Gastroesophageal sphincter (tissue), 4 donors: ENCODE data around the gene KLHL3. TPM values are rescaled to one million over a fixed set of nuclear protein-coding genes. Genes with fewer than 3 reads are reported as not detected.
A peak's percentile ranks its signal among the peaks of the same experiment; 100 is the strongest.

Experiments used
- ATAC-seq: fragments of 150-250 bp; one replicate; pipeline ENCODE4 v1.9.1; 2016; ENCODE audit warnings: mild to moderate bottlenecking, moderate library complexity
- H3K27ac ChIP-seq, 4 donors: fragments of 200-600 bp; sonication (generic) in 3 of 4; 1 replicate in 3 of 4; 2 replicates in 1 of 4; pipeline ENCODE4 v1.5.1; 2016 to 2019
- H3K27me3 ChIP-seq: fragments of 200-600 bp; sonication (generic); one replicate; pipeline ENCODE4 v1.5.1; 2019
- H3K36me3 ChIP-seq, 2 donors: fragments of 200-600 bp; sonication (generic); one replicate each; pipeline ENCODE4 v1.5.1; 2019; ENCODE audit warnings: control low read depth in 1 of 2
- H3K4me1 ChIP-seq, 3 donors: fragments of 200-600 bp; sonication (generic); 1 replicate in 2 of 3; 2 replicates in 1 of 3; pipeline ENCODE4 v1.5.1; 2016 to 2019; ENCODE audit warnings: control low read depth in 2 of 3
- H3K4me3 ChIP-seq, 2 donors: fragments of 200-600 bp; sonication (generic); one replicate each; pipeline ENCODE4 v1.5.1; 2019; ENCODE audit warnings: mild to moderate bottlenecking in 1 of 2, moderate library complexity in 1 of 2
- H3K9me3 ChIP-seq, 3 donors: fragments of 200-600 bp; sonication (generic); one replicate each; pipeline ENCODE4 v1.5.1; 2017 to 2019; ENCODE audit warnings: control low read depth in 2 of 3
- CTCF ChIP-seq, 4 experiments: fragments of 200-600 bp in 2 of 4; fragments of 450-650 bp in 2 of 4; sonication (generic) in 1 of 4; IDR thresholded peaks; one replicate each; pipeline ENCODE4 v1.5.1; 2017 to 2019; ENCODE audit warnings: antibody characterized with exemption in 4 of 4, mild to moderate bottlenecking in 2 of 4, moderate library complexity in 2 of 4
- EP300 ChIP-seq: sonication (generic); formaldehyde crosslinking; IDR thresholded peaks from one replicate; pipeline ENCODE4 v1.6.1; 2017; ENCODE audit warnings: antibody characterized with exemption, mild to moderate bottlenecking
- POLR2A ChIP-seq, 2 donors: fragments of 450-650 bp; IDR thresholded peaks; one replicate each; pipeline ENCODE4 v1.6.1; 2017; ENCODE audit warnings: antibody characterized with exemption in 2 of 2, mild to moderate bottlenecking in 2 of 2, moderate library complexity in 1 of 2
- POLR2AphosphoS5 ChIP-seq: sonication (generic); formaldehyde crosslinking; IDR thresholded peaks from one replicate; pipeline ENCODE4 v1.6.1; 2017; ENCODE audit warnings: antibody characterized with exemption
- WGBS, 2 donors: methylation state at CpG; one replicate each; pipeline ENCODE4 v1.1.5; 2018; ENCODE audit warnings: low coverage in 1 of 2; 5-methylcytosine and 5-hydroxymethylcytosine counted together
- total RNA-seq, 4 donors: library from RNA; depleted of rRNA; stranded (reverse); fragments of >200 nt; gene quantifications; one replicate each; pipeline ENCODE4 v1.1.0, GENCODE V29; 2016

KLHL3 gene
- total RNA-seq, 4 donors from 2014 or later, result 2.3 to 6.9 (median 5.4) TPM

- TF ChIP-seq POLR2A (IDR thresholded peaks at IDR 0.05) (no peak), EP300 (no peak), CTCF (IDR thresholded peaks at IDR 0.05) (no peak), POLR2AphosphoS5 (no peak)
- no peaks in the 10 kb centered on the region for H3K27me3 ChIP-seq
- peaks cover 0 to 27% (median 7%) of the 10 kb centered on the region in 3 donors for H3K4me1 ChIP-seq
- no peak overlapping the region for H3K4me3 ChIP-seq
- ATAC-seq, result no peak
- no peaks in the 10 kb centered on the region for H3K9me3 ChIP-seq
- WGBS, 2 donors, result 43 to 67% methylated on average over 1 of the region's 1 CpG
- H3K27ac ChIP-seq, result peak overlapping the region in 2 of 4 donors; percentile 48 to 64
- H3K36me3 ChIP-seq, result no peaks in the 10 kb centered on the region
These were observed 607 bp upstream of the KLHL3 start for GRCh38 chr5:137736496-137736895.

GRCh38 chr5:137734962-137735554, 831 bp downstream of the KLHL3 start:
- TF ChIP-seq POLR2A (IDR thresholded peaks at IDR 0.05) (no peak), EP300 (no peak), CTCF (IDR thresholded peaks at IDR 0.05) (no peak), POLR2AphosphoS5 (no peak)
- no peaks in the 10 kb centered on the region for H3K27me3 ChIP-seq
- no peaks in the 10 kb centered on the region for H3K36me3 ChIP-seq
- peaks cover 0 to 27% (median 7%) of the 10 kb centered on the region in 3 donors for H3K4me1 ChIP-seq
- peak overlapping the region; percentile 17 to 45 for H3K4me3 ChIP-seq
- no peaks in the 10 kb centered on the region for H3K9me3 ChIP-seq
- ATAC-seq, result peak; percentile 56
- 5% methylated on average over 8 to 10 of the region's 14 CpGs for WGBS, 2 donors
- peak overlapping the region in 3 of 4 donors; percentile 36 to 64 (median 48) for H3K27ac ChIP-seq

- Histone ChIP-seq H3K4me3 (peak overlapping the region in 1 of 2 donors; percentile 45), H3K4me1 (peaks cover 0 to 27% (median 7%) of the 10 kb centered on the region in 3 donors), H3K27me3 (no peaks in the 10 kb centered on the region), H3K9me3 (no peaks in the 10 kb centered on the region), H3K27ac (peak overlapping the region in 2 of 4 donors; percentile 48 to 64), H3K36me3 (no peaks in the 10 kb centered on the region)
- TF ChIP-seq POLR2A (IDR thresholded peaks at IDR 0.05), result no peak
- no peak for TF ChIP-seq POLR2AphosphoS5
- no peak for TF ChIP-seq CTCF (IDR thresholded peaks at IDR 0.05)
- no peak for TF ChIP-seq EP300
- 88% methylated on average over 1 of the region's 2 CpGs; no CpG with 5 or more reads in 1 of the 2 donors for WGBS, 2 donors
- no peak for ATAC-seq
These were observed 1.6 kb downstream of the KLHL3 start for GRCh38 chr5:137734331-137734730.

GRCh38 chr5:137733922-137734321, 2.0 kb downstream of the KLHL3 start:
- TF ChIP-seq CTCF (IDR thresholded peaks at IDR 0.05) (no peak), EP300 (no peak), POLR2A (IDR thresholded peaks at IDR 0.05) (no peak), POLR2AphosphoS5 (no peak)
- H3K27me3 ChIP-seq, result no peaks in the 10 kb centered on the region
- ATAC-seq, result no peak
- H3K4me3 ChIP-seq, result no peak overlapping the region
- no peaks in the 10 kb centered on the region for H3K9me3 ChIP-seq
- no peak overlapping the region for H3K27ac ChIP-seq
- no peaks in the 10 kb centered on the region for H3K36me3 ChIP-seq
- WGBS, 2 donors, result 94 to 97% methylated on average over 2 to 3 of the region's 3 CpGs
- H3K4me1 ChIP-seq, result peaks cover 0 to 27% (median 7%) of the 10 kb centered on the region in 3 donors

GRCh38 chr5:137733006-137733405, 2.9 kb downstream of the KLHL3 start:
- 92% methylated on average over 3 of the region's 3 CpGs; no CpG with 5 or more reads in 1 of the 2 donors for WGBS, 2 donors
- Histone ChIP-seq H3K4me3 (no peak overlapping the region), H3K4me1 (peaks cover 0 to 27% (median 7%) of the 10 kb centered on the region in 3 donors), H3K36me3 (no peaks in the 10 kb centered on the region), H3K27ac (no peak overlapping the region), H3K9me3 (no peaks in the 10 kb centered on the region), H3K27me3 (no peaks in the 10 kb centered on the region)
- TF ChIP-seq EP300 (no peak), POLR2A (IDR thresholded peaks at IDR 0.05) (no peak), CTCF (IDR thresholded peaks at IDR 0.05) (no peak)
- no peak for ATAC-seq
